H9 (cell line): ENCODE results near the gene PSME1. TPM values are rescaled to one million over a fixed set of nuclear protein-coding genes. Genes with fewer than 3 reads are reported as not detected.

Experiments used
- DNase-seq: peaks from one replicate; pipeline ENCODE4 v3.0.0-alpha.2; 2017
- H2AFZ ChIP-seq: one replicate; pipeline ENCODE4 v1.6.1; 2013; ENCODE audit warnings: mild to moderate bottlenecking, low read length, control low read depth, moderate library complexity
- H2AK5ac ChIP-seq: 2 replicates; pipeline ENCODE4 v1.6.1; 2013; ENCODE audit warnings: low read length, control low read depth, mixed read lengths; ENCODE audit not compliant: insufficient read length
- H2BK120ac ChIP-seq: one replicate; pipeline ENCODE4 v1.6.1; 2013; ENCODE audit warnings: low read depth, mild to moderate bottlenecking, low read length, control low read depth, inconsistent platforms; ENCODE audit not compliant: poor library complexity, severe bottlenecking
- H2BK12ac ChIP-seq: 2 replicates; pipeline ENCODE4 v1.6.1; 2013; ENCODE audit warnings: low read length, control low read depth, mixed read lengths, low read depth; ENCODE audit not compliant: insufficient read length
- H2BK15ac ChIP-seq: 2 replicates; pipeline ENCODE4 v1.6.1; 2013; ENCODE audit warnings: low read depth, low read length, control low read depth
- H2BK20ac ChIP-seq: one replicate; pipeline ENCODE4 v1.6.1; 2013; ENCODE audit warnings: low read depth, mild to moderate bottlenecking, low read length, control low read depth, inconsistent platforms; ENCODE audit not compliant: poor library complexity, severe bottlenecking
- H2BK5ac ChIP-seq: 2 replicates; pipeline ENCODE4 v1.6.1; 2013; ENCODE audit warnings: low read length, control low read depth, mixed read lengths; ENCODE audit not compliant: insufficient read length
- H3K14ac ChIP-seq: 2 replicates; pipeline ENCODE4 v1.6.1; 2013; ENCODE audit warnings: low read length, control low read depth; ENCODE audit not compliant: insufficient read depth
- H3K18ac ChIP-seq: 2 replicates; pipeline ENCODE4 v1.6.1; 2013; ENCODE audit warnings: low read depth, mild to moderate bottlenecking, mixed read lengths, low read length, control low read depth; ENCODE audit not compliant: insufficient read length
- H3K23ac ChIP-seq: 2 replicates; pipeline ENCODE4 v1.6.1; 2013; ENCODE audit warnings: low read length, control low read depth, mixed read lengths, low read depth; ENCODE audit not compliant: insufficient read length
- H3K23me2 ChIP-seq: 2 replicates; pipeline ENCODE4 v1.6.1; 2013; ENCODE audit warnings: low read depth, mild to moderate bottlenecking, mixed read lengths, low read length, control low read depth; ENCODE audit not compliant: insufficient read length, poor library complexity, severe bottlenecking
- H3K27ac ChIP-seq: 2 replicates; pipeline ENCODE4 v1.5.1; 2013; ENCODE audit warnings: low read length, control low read depth, mixed read lengths, low read depth; ENCODE audit not compliant: insufficient read length
- H3K27me3 ChIP-seq: 2 replicates; pipeline ENCODE4 v1.6.1; 2013; ENCODE audit warnings: low read length, control low read depth, inconsistent platforms; ENCODE audit not compliant: insufficient read depth
- H3K4ac ChIP-seq: 2 replicates; pipeline ENCODE4 v1.6.1; 2013; ENCODE audit warnings: low read depth, mild to moderate bottlenecking, control low read depth, inconsistent platforms, low read length, moderate library complexity
- H3K4me1 ChIP-seq: 2 replicates; pipeline ENCODE4 v1.6.1; 2013; ENCODE audit warnings: low read length, control low read depth, inconsistent platforms; ENCODE audit not compliant: insufficient read depth
- H3K4me2 ChIP-seq: 2 replicates; pipeline ENCODE4 v1.6.1; 2013; ENCODE audit warnings: low read length, control low read depth, mixed read lengths; ENCODE audit not compliant: insufficient read length, insufficient read depth
- H3K56ac ChIP-seq: 2 replicates; pipeline ENCODE4 v1.6.1; 2013; ENCODE audit warnings: low read depth, mild to moderate bottlenecking, mixed read lengths, low read length, control low read depth; ENCODE audit not compliant: insufficient read length
- H3K79me1 ChIP-seq: 2 replicates; pipeline ENCODE4 v1.6.1; 2013; ENCODE audit warnings: low read depth, mild to moderate bottlenecking, moderate library complexity, low read length, control low read depth, inconsistent platforms; ENCODE audit not compliant: insufficient read depth, poor library complexity, severe bottlenecking
- H3K79me2 ChIP-seq: 2 replicates; pipeline ENCODE4 v1.6.1; 2013; ENCODE audit warnings: low read length, control low read depth, inconsistent platforms; ENCODE audit not compliant: insufficient read depth
- H3K9ac ChIP-seq: 2 replicates; pipeline ENCODE4 v1.6.1; 2013; ENCODE audit warnings: low read length, control low read depth, mixed read lengths; ENCODE audit not compliant: insufficient read length; ENCODE audit errors: extremely low read depth
- H3K9me3 ChIP-seq: one replicate; pipeline ENCODE4 v1.6.1; 2013; ENCODE audit warnings: low read depth, low read length, inconsistent platforms; ENCODE audit not compliant: control insufficient read depth
- H3T11ph ChIP-seq: one replicate; pipeline ENCODE4 v1.6.1; 2013; ENCODE audit warnings: mild to moderate bottlenecking, low read length, control low read depth, inconsistent platforms
- H4K20me1 ChIP-seq: one replicate; pipeline ENCODE4 v1.6.1; 2013; ENCODE audit not compliant: control insufficient read depth, insufficient read length, insufficient read depth
- H4K5ac ChIP-seq: 2 replicates; pipeline ENCODE4 v1.6.1; 2013; ENCODE audit warnings: low read depth, mild to moderate bottlenecking, mixed read lengths, low read length, control low read depth; ENCODE audit not compliant: insufficient read length
- H4K8ac ChIP-seq: replicated peaks from 2 replicates; pipeline ENCODE4 v1.6.1; 2013; ENCODE audit warnings: low read length, control low read depth, mixed read lengths, low read depth; ENCODE audit not compliant: insufficient read length
- H4K91ac ChIP-seq: 2 replicates; pipeline ENCODE4 v1.6.1; 2013; ENCODE audit warnings: low read depth, mild to moderate bottlenecking, moderate library complexity, mixed read lengths, low read length, control low read depth; ENCODE audit not compliant: insufficient read length
- H3K27ac Mint-ChIP-seq, 3 experiments: 2 replicates in 2 of 3; 3 replicates in 1 of 3; pipeline ENCODE4 v1.8.0; 2020 to 2021; ENCODE audit warnings: mixed read lengths in 3 of 3, mild to moderate bottlenecking in 1 of 3, moderate library complexity in 1 of 3
- H3K27me3 Mint-ChIP-seq: 2 replicates; pipeline ENCODE4 v1.8.0; 2021; ENCODE audit warnings: low read depth, mild to moderate bottlenecking, moderate library complexity, mixed read lengths
- H3K36me3 Mint-ChIP-seq, 3 experiments: 2 replicates in 2 of 3; 3 replicates in 1 of 3; pipeline ENCODE4 v1.8.0; 2020 to 2021; ENCODE audit warnings: low read depth in 3 of 3, mixed read lengths in 3 of 3; ENCODE audit not compliant: insufficient read depth in 1 of 3
- H3K4me1 Mint-ChIP-seq, 2 experiments: 2 replicates each; pipeline ENCODE4 v1.8.0; 2020; ENCODE audit warnings: mixed read lengths in 2 of 2
- H3K4me3 Mint-ChIP-seq, 2 experiments: 2 replicates in 1 of 2; 3 replicates in 1 of 2; pipeline ENCODE4 v1.8.0; 2020 to 2021; ENCODE audit warnings: mild to moderate bottlenecking in 2 of 2, mixed read lengths in 2 of 2, moderate library complexity in 1 of 2
- H3K9me3 Mint-ChIP-seq, 2 experiments: 2 replicates in 1 of 2; 3 replicates in 1 of 2; pipeline ENCODE4 v1.8.0; 2020; ENCODE audit warnings: mild to moderate bottlenecking in 2 of 2, mixed read lengths in 2 of 2, moderate library complexity in 1 of 2
- CTCF ChIP-seq: fragments of 200-600 bp; sonication (generic); conservative IDR thresholded peaks from 3 replicates; pipeline ENCODE4 v1.8.0; 2021; ENCODE audit warnings: antibody characterized with exemption, mild to moderate bottlenecking
- WGBS: extraction: QIAGEN DNeasy Blood & Tissue Kit; methylation state at CpG from one replicate; pipeline ENCODE4 v1.1.7; 2013; ENCODE audit warnings: missing lambda C conversion rate, low lambda C conversion rate, mixed read lengths; ENCODE audit not compliant: insufficient read length; ENCODE audit errors: extremely low coverage; 5-methylcytosine and 5-hydroxymethylcytosine counted together
- total RNA-seq: library from RNA; stranded (reverse); gene quantifications from 2 replicates; pipeline ENCODE4 v1.2.1, GENCODE V29; 2021

The PSME1 gene
- total RNA-seq, 1 experiment from 2014 or later: 109 TPM

GRCh38 chr14:24144451-24144850 is 8.5 kb downstream of the PSME1 start:
- peaks cover 29 to 31% of the 10 kb centered on the region in 2 experiments for H3K4me1 Mint-ChIP-seq
- H2BK12ac ChIP-seq: no peak overlapping the region
- no peak overlapping the region for H2BK120ac ChIP-seq
- peaks cover 7 to 44% (median 43%) of the 10 kb centered on the region in 3 experiments for H3K36me3 Mint-ChIP-seq
- H3K9me3 Mint-ChIP-seq: no peaks in the 10 kb centered on the region
- no peak overlapping the region for H4K8ac ChIP-seq
- H3K4me1 ChIP-seq: no peaks in the 10 kb centered on the region
- H2BK20ac ChIP-seq: no peak overlapping the region
- no peak overlapping the region for H3K27ac Mint-ChIP-seq
- H3K27me3 ChIP-seq: no peaks in the 10 kb centered on the region
- H3K9ac ChIP-seq: no peak overlapping the region
- H3K14ac ChIP-seq: no peak overlapping the region
- H3K4ac ChIP-seq: no peak overlapping the region
- no peak overlapping the region for H4K5ac ChIP-seq
- H2BK5ac ChIP-seq: no peak overlapping the region
- H2AK5ac ChIP-seq: no peak overlapping the region
- peaks cover 10% of the 10 kb centered on the region; the same call in 1 of the 2 replicates for H3K79me2 ChIP-seq
- no peak for TF ChIP-seq CTCF
- no peak overlapping the region for H3K27ac ChIP-seq
- no peak for DNase-seq
- no peaks in the 10 kb centered on the region for H4K20me1 ChIP-seq
- no peak overlapping the region for H4K91ac ChIP-seq
- no CpG with 5 or more reads among the region's 1 CpG for WGBS
- no peak overlapping the region for H2BK15ac ChIP-seq
- H2AFZ ChIP-seq: no peak overlapping the region
- no peak overlapping the region for H3K4me2 ChIP-seq
- no peak overlapping the region for H3K23ac ChIP-seq
- H3K23me2 ChIP-seq: peaks cover 19% of the 10 kb centered on the region
- H3K79me1 ChIP-seq: peaks cover 5% of the 10 kb centered on the region
- no peak overlapping the region for H3K56ac ChIP-seq
- no peaks in the 10 kb centered on the region for H3K27me3 Mint-ChIP-seq
- H3K9me3 ChIP-seq: no peaks in the 10 kb centered on the region
- no peak overlapping the region for H3K4me3 Mint-ChIP-seq
- H3T11ph ChIP-seq: no peak overlapping the region
- no peak overlapping the region for H3K18ac ChIP-seq
